HUES64 (cell line): ENCODE data around the gene SGSH.

Source experiments
- H3K27ac ChIP-seq: 2 replicates; pipeline ENCODE4 v1.7.0; 2013; ENCODE audit warnings: low read depth, low read length, inconsistent platforms
- H3K27me3 ChIP-seq: 2 replicates; pipeline ENCODE4 v1.6.1; 2013; ENCODE audit warnings: mild to moderate bottlenecking, low read length; ENCODE audit not compliant: insufficient read depth
- H3K36me3 ChIP-seq: 2 replicates; pipeline ENCODE4 v1.6.1; 2013; ENCODE audit warnings: mild to moderate bottlenecking, low read length; ENCODE audit not compliant: insufficient read depth
- H3K4me1 ChIP-seq: 2 replicates; pipeline ENCODE4 v1.6.1; 2013; ENCODE audit warnings: mild to moderate bottlenecking, low read length, moderate library complexity; ENCODE audit not compliant: insufficient read depth
- H3K4me3 ChIP-seq: 2 replicates; pipeline ENCODE4 v1.5.1; 2013; ENCODE audit warnings: mild to moderate bottlenecking, low read length, moderate library complexity
- H3K9ac ChIP-seq: 2 replicates; pipeline ENCODE4 v1.6.1; 2013; ENCODE audit warnings: mild to moderate bottlenecking, low read depth, low read length
- H3K9me3 ChIP-seq: 2 replicates; pipeline ENCODE4 v1.6.1; 2013; ENCODE audit warnings: low read depth, low read length; ENCODE audit not compliant: insufficient read depth
- WGBS: fragments of 150-250, 120-280 bp; methylation state at CpG from one replicate; pipeline ENCODE4 v1.1.7; 2013; ENCODE audit warnings: missing lambda C conversion rate; 5-methylcytosine and 5-hydroxymethylcytosine counted together

SGSH gene

GRCh38 chr17:80191865-80192661 lies 28.1 kb downstream of the SGSH start:
- Histone ChIP-seq H3K36me3 (no peaks in the 10 kb centered on the region), H3K27ac (no peak overlapping the region), H3K4me1 (no peaks in the 10 kb centered on the region), H3K9ac (no peak overlapping the region), H3K4me3 (no peak overlapping the region), H3K27me3 (no peaks in the 10 kb centered on the region), H3K9me3 (no peaks in the 10 kb centered on the region)
- 79% methylated on average over 27 of the region's 29 CpGs for WGBS

GRCh38 chr17:80191192-80191591 lies 28.9 kb downstream of the SGSH start:
- H3K9me3 ChIP-seq: no peaks in the 10 kb centered on the region
- H3K36me3 ChIP-seq: no peaks in the 10 kb centered on the region
- H3K27me3 ChIP-seq: no peaks in the 10 kb centered on the region
- H3K9ac ChIP-seq: no peak overlapping the region
- no peak overlapping the region for H3K27ac ChIP-seq
- H3K4me3 ChIP-seq: no peak overlapping the region
- WGBS: 84% methylated on average over 20 of the region's 20 CpGs
- no peaks in the 10 kb centered on the region for H3K4me1 ChIP-seq

DNA sequence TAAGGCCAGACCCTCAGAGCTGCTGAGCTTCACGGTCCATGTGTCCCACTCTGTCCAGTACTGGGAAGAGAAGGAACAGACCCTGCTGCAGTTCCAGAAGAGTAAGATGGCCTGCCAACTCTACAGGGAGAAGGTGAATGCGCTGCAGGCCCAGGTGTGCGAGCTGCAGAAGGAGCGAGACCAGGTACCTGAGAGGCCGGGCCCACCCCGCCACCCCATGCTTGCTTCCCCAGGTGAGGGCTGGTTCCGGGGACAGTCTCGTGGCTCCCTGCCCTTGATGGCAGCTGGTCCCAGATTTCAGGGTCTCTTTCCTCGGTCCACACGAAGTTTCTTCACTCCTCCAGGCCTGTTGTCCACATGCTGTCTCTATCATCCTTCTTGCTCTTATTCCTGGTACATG lies 29.4 kb downstream of the SGSH start:
- Histone ChIP-seq H3K4me3 (no peak overlapping the region), H3K27me3 (no peaks in the 10 kb centered on the region), H3K4me1 (no peaks in the 10 kb centered on the region), H3K9ac (no peak overlapping the region), H3K27ac (no peak overlapping the region), H3K36me3 (no peaks in the 10 kb centered on the region), H3K9me3 (no peaks in the 10 kb centered on the region)
- 93% methylated on average over 10 of the region's 10 CpGs for WGBS

DNA sequence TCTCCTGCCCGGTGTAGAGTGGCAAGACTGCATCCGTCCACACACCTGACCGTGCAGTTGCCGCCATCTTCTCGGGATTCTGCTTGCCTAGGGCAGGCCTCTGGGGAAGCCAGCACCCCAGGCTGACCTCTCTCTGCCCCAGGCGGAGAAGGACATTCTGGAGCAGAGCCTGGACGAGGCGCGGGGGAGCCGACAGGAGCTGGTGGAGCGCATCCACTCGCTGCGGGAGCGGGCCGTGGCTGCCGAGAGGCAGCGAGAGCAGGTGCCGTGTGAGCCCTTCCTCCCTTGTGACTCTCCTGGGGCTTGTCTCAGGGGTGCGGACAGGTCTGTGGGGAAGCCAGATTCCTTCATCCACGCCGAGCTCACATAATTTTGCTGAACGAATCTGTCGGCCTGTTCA lies 30.5 kb downstream of the SGSH start:
- Histone ChIP-seq H3K27me3 (no peaks in the 10 kb centered on the region), H3K9ac (no peak overlapping the region), H3K9me3 (no peaks in the 10 kb centered on the region), H3K27ac (no peak overlapping the region), H3K4me3 (no peak overlapping the region), H3K4me1 (no peaks in the 10 kb centered on the region), H3K36me3 (no peaks in the 10 kb centered on the region)
- WGBS: 94% methylated on average over 23 of the region's 23 CpGs

- no peak overlapping the region for H3K27ac ChIP-seq
- H3K36me3 ChIP-seq: no peaks in the 10 kb centered on the region
- H3K4me1 ChIP-seq: no peaks in the 10 kb centered on the region; the same call in 1 of the 2 replicates
- no peaks in the 10 kb centered on the region for H3K27me3 ChIP-seq
- no peak overlapping the region for H3K4me3 ChIP-seq
- no peak overlapping the region for H3K9ac ChIP-seq
- no peaks in the 10 kb centered on the region for H3K9me3 ChIP-seq
- 81% methylated on average over 18 of the region's 18 CpGs for WGBS
These were observed 32.6 kb downstream of the SGSH start for GRCh38 chr17:80187515-80187941.

- Histone ChIP-seq H3K36me3 (no peaks in the 10 kb centered on the region), H3K27me3 (no peaks in the 10 kb centered on the region), H3K4me3 (no peak overlapping the region), H3K9me3 (no peaks in the 10 kb centered on the region), H3K4me1 (no peaks in the 10 kb centered on the region; the same call in 1 of the 2 replicates), H3K27ac (no peak overlapping the region), H3K9ac (no peak overlapping the region)
- 89% methylated on average over 16 of the region's 16 CpGs for WGBS
These were observed 33.0 kb downstream of the SGSH start for GRCh38 chr17:80187090-80187489.

DNA sequence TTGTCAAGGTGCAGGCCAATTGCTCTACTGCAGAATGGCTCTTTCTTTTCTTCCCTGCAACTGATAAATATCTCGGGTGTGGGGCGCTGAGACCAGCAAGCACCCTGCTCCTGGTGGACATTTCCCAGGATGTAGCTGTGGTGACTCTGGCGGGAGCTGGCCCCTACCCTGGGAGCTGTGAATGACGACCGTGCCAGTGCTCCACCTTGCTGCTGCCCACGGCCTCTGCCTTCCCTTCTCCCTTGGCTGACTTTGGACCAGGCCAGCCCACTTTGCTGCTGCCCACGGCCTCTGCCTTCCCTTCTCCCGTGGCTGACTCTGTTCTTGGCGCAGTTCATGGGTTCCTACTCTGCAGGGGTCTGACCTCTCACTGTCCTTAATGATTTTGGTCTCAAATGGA lies 34.2 kb downstream of the SGSH start:
- Histone ChIP-seq H3K27me3 (no peaks in the 10 kb centered on the region), H3K9ac (no peak overlapping the region), H3K9me3 (no peaks in the 10 kb centered on the region), H3K4me1 (no peaks in the 10 kb centered on the region; the same call in 1 of the 2 replicates), H3K36me3 (no peaks in the 10 kb centered on the region), H3K27ac (no peak overlapping the region), H3K4me3 (no peak overlapping the region)
- WGBS: 91% methylated on average over 9 of the region's 9 CpGs

- H3K9me3 ChIP-seq: no peaks in the 10 kb centered on the region
- H3K36me3 ChIP-seq: no peaks in the 10 kb centered on the region
- WGBS: 80% methylated on average over 8 of the region's 10 CpGs
- no peak overlapping the region for H3K4me3 ChIP-seq
- H3K4me1 ChIP-seq: no peaks in the 10 kb centered on the region; the same call in 1 of the 2 replicates
- H3K9ac ChIP-seq: peak overlapping the region; percentile 28; the same call in 1 of the 2 replicates
- no peak overlapping the region for H3K27ac ChIP-seq
- no peaks in the 10 kb centered on the region for H3K27me3 ChIP-seq
These were observed 35.8 kb downstream of the SGSH start for GRCh38 chr17:80184423-80184714.

GRCh38 chr17:80183581-80184422 lies 36.3 kb downstream of the SGSH start:
- Histone ChIP-seq H3K4me1 (no peaks in the 10 kb centered on the region; the same call in 1 of the 2 replicates), H3K27ac (no peak overlapping the region), H3K36me3 (no peaks in the 10 kb centered on the region), H3K27me3 (no peaks in the 10 kb centered on the region), H3K4me3 (no peak overlapping the region), H3K9ac (peak overlapping the region; percentile 28; the same call in 1 of the 2 replicates), H3K9me3 (no peaks in the 10 kb centered on the region)
- WGBS: 84% methylated on average over 26 of the region's 26 CpGs

GRCh38 chr17:80182845-80183223 lies 37.3 kb downstream of the SGSH start:
- H3K9ac ChIP-seq: no peak overlapping the region
- no peaks in the 10 kb centered on the region for H3K36me3 ChIP-seq
- H3K4me3 ChIP-seq: no peak overlapping the region
- 94% methylated on average over 12 of the region's 12 CpGs for WGBS
- H3K4me1 ChIP-seq: no peaks in the 10 kb centered on the region; the same call in 1 of the 2 replicates
- no peak overlapping the region for H3K27ac ChIP-seq
- no peaks in the 10 kb centered on the region for H3K9me3 ChIP-seq
- no peaks in the 10 kb centered on the region for H3K27me3 ChIP-seq

DNA sequence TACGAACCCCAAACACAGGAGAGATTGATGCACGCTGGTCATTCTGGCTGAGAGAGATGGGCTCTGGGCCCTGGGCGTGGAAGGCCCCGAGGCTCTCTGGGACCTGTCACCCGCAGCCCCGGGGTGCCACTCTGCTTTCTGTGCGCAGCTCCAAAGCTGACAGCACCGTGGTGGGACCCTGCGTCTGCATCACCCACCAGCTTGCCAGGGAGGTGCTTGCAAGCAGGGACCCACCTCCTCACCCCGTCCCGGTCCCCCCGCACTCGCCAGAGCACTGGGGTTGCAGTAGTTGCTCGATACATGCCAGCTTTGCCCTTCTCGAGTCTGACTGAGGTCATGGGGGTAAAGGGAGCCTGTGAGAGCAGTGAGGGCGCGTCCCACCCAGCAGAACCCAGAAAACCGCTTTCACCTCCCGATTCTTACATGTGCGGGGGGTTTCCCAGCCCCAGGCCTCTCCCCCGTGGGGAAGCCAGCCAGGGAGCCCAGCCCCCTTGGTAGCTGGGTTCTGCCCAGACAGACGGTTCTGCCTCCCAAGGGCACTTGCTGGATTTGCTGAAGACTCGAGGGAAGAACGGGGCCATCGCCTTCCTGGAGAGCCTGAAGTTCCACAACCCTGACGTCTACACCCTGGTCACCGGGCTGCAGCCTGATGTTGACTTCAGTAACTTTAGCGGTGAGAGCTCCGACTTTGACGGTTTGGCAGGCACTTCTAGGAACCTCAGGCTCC lies 37.9 kb downstream of the SGSH start:
- no peaks in the 10 kb centered on the region for H3K27me3 ChIP-seq
- H3K4me3 ChIP-seq: no peak overlapping the region
- H3K9me3 ChIP-seq: no peaks in the 10 kb centered on the region
- H3K27ac ChIP-seq: no peak overlapping the region
- H3K4me1 ChIP-seq: no peaks in the 10 kb centered on the region; the same call in 1 of the 2 replicates
- H3K9ac ChIP-seq: no peak overlapping the region
- no peaks in the 10 kb centered on the region for H3K36me3 ChIP-seq
- WGBS: 92% methylated on average over 30 of the region's 30 CpGs
